ENCODE measurements around the gene CAD. TPM values are rescaled to one million over a fixed set of nuclear protein-coding genes. Genes with fewer than 3 reads are reported as not detected.

Gene CAD
- total and polyA plus RNA-seq, 2 of the 4 experiments (the other 2 are of a cell fraction), result 12.9 to 38.7 TPM

GRCh38 chr2:27237341-27237945 is 20.3 kb downstream of the CAD start:
- Histone ChIP-seq H3K27me3 (ENCODE audit: control insufficient read depth, insufficient read depth, low read length) (no peaks in the 10 kb centered on the region), H3K9me3 (ENCODE audit: control insufficient read depth, insufficient read depth, low read length) (no peaks in the 10 kb centered on the region), H3K4me3 (ENCODE audit: insufficient read depth, low read depth, low read length) (no peak overlapping the region), H4K20me1 (ENCODE audit: insufficient read depth, low read length) (no peaks in the 10 kb centered on the region; the same call in 1 of the 2 replicates), H4K91ac (ENCODE audit: insufficient read depth, low read depth, low read length) (no peak overlapping the region), H2AK5ac (ENCODE audit: low read depth, low read length) (no peak overlapping the region), H3K4me2 (ENCODE audit: low read depth, low read length) (no peak overlapping the region), H3K9ac (ENCODE audit: low read depth, low read length) (no peak overlapping the region), H2BK20ac (ENCODE audit: low read depth, low read length) (no peak overlapping the region), H3K4me1 (ENCODE audit: control insufficient read depth, insufficient read depth, low read length) (no peaks in the 10 kb centered on the region), H3K18ac (ENCODE audit: low read depth, low read length) (no peak overlapping the region), H3K36me3 (ENCODE audit: control insufficient read depth, insufficient read depth, low read length) (peaks cover 89% of the 10 kb centered on the region), H3K14ac (replicated peaks; ENCODE audit: low read depth, low read length) (no peak overlapping the region), H3K4ac (ENCODE audit: low read depth, low read length) (no peak overlapping the region), H2BK15ac (ENCODE audit: low read depth, low read length) (no peak overlapping the region), H2BK120ac (ENCODE audit: low read depth, low read length) (no peak overlapping the region), H3K23ac (ENCODE audit: low read depth, low read length) (no peak overlapping the region), H2AFZ (replicated peaks; ENCODE audit: low read length, poor library complexity) (no peak overlapping the region), H2AK9ac (replicated peaks; ENCODE audit: low read depth, low read length, poor library complexity) (no peak overlapping the region), H4K5ac (ENCODE audit: low read depth, low read length) (no peak overlapping the region), H2BK5ac (ENCODE audit: low read depth, low read length, poor library complexity, severe bottlenecking) (no peak overlapping the region), H3K9me1 (ENCODE audit: insufficient read depth, low read length) (no peaks in the 10 kb centered on the region), H3K27ac (ENCODE audit: insufficient read depth, low read length) (no peak overlapping the region), H4K8ac (ENCODE audit: low read depth in 2 of 2, low read length in 2 of 2) (no peak overlapping the region), H3K79me1 (ENCODE audit: low read depth in 1 of 2, low read length in 2 of 2) (no peaks in the 10 kb centered on the region; a peak in 1 of 4 replicates), H3K56ac (ENCODE audit: extremely low read depth, insufficient read depth, low read length) (no peak overlapping the region)
- dilution Hi-C loops (cut with HindIII; ENCODE audit: low sequenced_read_pairs, unreplicated experiment) (no loop called here), in situ Hi-C loops (cut with MboI; ENCODE audit: low sequenced_read_pairs) (no loop called here), intact Hi-C loops (cut with micrococcal nuclease) (no loop called here)
- WGBS, 2 experiments (ENCODE audit: extremely low coverage in 2 of 2, insufficient read length in 1 of 2), result 100% methylated on average over 7 of the region's 15 CpGs; no CpG with 5 or more reads in 1 of the 2 experiments
- TF ChIP-seq SMC3 (IDR thresholded peaks at IDR 0.05; ENCODE audit: low read depth, low read length) (no peak), MAZ (IDR thresholded peaks at IDR 0.05; ENCODE audit: borderline replicate concordance, low read depth, low read length) (no peak), NFE2L2 (IDR thresholded peaks at IDR 0.05; ENCODE audit: low read depth, low read length) (no peak), USF2 (IDR thresholded peaks at IDR 0.05; ENCODE audit: low read depth, low read length) (no peak), MAFK (IDR thresholded peaks at IDR 0.05; ENCODE audit: low read depth, low read length) (no peak)
- DNase-seq (no peak), ATAC-seq (ENCODE audit: low read depth) (no peak)
- CTCF ChIA-PET, result no interaction called here
- no TSS peak for BruUV-seq (replicated peaks)
- POLR2A ChIA-PET (ENCODE audit: unreplicated experiment), result no interaction called here

All from IMR-90 (cell line).